ENCODE measurements around the gene BBOX1. TPM values are rescaled to one million over a fixed set of nuclear protein-coding genes. Genes with fewer than 3 reads are reported as not detected.

BBOX1 gene
- total and polyA plus RNA-seq, 12 donors = 0.25 TPM; not detected in 11

DNA sequence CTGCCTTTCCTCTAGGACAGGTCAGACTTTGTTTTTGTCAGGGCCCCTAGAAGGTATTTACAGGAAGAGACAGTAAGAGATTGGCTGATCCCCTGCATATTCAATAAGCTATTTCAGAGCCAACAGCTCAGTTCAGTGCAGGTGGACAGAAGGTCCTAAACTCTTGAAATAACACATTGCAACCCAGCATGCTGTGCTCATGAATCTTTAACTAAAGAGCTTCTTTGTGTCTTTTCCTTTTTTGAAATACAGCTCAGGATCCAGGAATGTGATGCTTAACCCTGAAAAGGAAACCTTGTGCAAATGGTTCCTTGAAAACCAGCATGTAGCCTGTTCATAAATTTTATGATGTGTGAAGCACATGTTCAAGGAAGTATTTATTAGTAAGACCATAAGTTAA lies 43.9 kb downstream of the BBOX1 start:
- ATAC-seq = no peak
- TF ChIP-seq, protein P1, sequence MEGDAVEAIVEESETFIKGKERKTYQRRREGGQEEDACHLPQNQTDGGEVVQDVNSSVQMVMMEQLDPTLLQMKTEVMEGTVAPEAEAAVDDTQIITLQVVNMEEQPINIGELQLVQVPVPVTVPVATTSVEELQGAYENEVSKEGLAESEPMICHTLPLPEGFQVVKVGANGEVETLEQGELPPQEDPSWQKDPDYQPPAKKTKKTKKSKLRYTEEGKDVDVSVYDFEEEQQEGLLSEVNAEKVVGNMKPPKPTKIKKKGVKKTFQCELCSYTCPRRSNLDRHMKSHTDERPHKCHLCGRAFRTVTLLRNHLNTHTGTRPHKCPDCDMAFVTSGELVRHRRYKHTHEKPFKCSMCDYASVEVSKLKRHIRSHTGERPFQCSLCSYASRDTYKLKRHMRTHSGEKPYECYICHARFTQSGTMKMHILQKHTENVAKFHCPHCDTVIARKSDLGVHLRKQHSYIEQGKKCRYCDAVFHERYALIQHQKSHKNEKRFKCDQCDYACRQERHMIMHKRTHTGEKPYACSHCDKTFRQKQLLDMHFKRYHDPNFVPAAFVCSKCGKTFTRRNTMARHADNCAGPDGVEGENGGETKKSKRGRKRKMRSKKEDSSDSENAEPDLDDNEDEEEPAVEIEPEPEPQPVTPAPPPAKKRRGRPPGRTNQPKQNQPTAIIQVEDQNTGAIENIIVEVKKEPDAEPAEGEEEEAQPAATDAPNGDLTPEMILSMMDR (IDR thresholded peaks at IDR 0.05) = no peak
- intact Hi-C loops (cut with DNase I) = no loop called here
- no peak for DNase-seq
- H3K36me3 ChIP-seq = no peaks in the 10 kb centered on the region
- no peaks in the 10 kb centered on the region for H3K27me3 ChIP-seq
- H3K4me1 ChIP-seq = no peaks in the 10 kb centered on the region
- H3K9me3 ChIP-seq = peaks cover 0 to 11% (median 0%) of the 10 kb centered on the region in 11 donors
- H3K27ac ChIP-seq = no peak overlapping the region
- no peak overlapping the region for H3K4me3 ChIP-seq

DNA sequence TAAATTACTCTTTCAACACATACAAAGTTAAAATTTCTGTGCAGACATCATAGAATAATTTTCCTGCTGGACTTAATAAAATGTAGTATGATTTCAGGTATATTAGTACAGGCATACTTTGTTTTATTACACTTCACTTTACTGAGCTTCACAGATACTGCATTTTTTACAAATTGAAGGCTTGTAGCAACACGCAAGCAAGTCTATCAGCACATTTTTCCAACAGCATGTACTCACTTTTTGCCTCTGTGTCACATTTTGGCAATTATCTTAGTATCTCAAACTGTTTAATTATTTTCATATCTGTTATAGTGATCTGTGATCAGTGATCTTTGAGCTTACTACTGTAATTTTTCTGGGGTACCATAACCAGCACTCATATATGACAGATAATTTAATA lies 44.5 kb downstream of the BBOX1 start:
- Histone ChIP-seq H3K27ac (no peak overlapping the region), H3K27me3 (no peaks in the 10 kb centered on the region), H3K4me1 (no peaks in the 10 kb centered on the region), H3K4me3 (no peak overlapping the region), H3K9me3 (peaks cover 0 to 17% (median 0%) of the 10 kb centered on the region in 11 donors), H3K36me3 (no peaks in the 10 kb centered on the region)
- DNase-seq = no peak
- intact Hi-C loops (cut with DNase I) = no loop called here
- ATAC-seq = no peak
- 81 to 89% methylated on average over 1 of the region's 1 CpG for WGBS, 2 donors
- TF ChIP-seq, protein P1 (IDR thresholded peaks at IDR 0.05) = no peak

DNA sequence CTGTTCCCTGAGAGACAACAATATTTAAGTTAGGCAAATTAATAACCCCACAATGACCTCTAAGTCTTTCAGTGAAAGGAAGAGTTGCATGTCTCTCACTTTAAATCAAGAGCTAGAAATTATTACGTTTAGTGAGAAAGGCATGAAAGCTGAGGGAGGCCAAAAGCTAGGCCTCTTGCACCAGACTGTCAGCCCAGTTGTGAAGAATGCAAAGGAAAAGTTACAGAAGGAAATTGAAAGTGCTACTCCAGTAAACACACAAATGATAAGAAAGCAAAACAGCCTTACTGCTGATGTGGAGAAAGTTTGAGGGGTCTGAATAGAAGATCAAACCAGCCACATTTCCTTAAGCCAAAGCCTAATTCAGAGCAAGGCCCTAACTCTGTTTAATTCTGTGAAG lies 45.0 kb downstream of the BBOX1 start:
- H3K36me3 ChIP-seq = no peaks in the 10 kb centered on the region
- peaks cover 0 to 22% (median 0%) of the 10 kb centered on the region in 11 donors for H3K9me3 ChIP-seq
- ATAC-seq (no peak), DNase-seq (no peak)
- intact Hi-C loops (cut with DNase I) = no loop called here
- WGBS, 2 donors = 0% methylated on average over 1 of the region's 1 CpG
- H3K4me1 ChIP-seq = no peaks in the 10 kb centered on the region
- H3K27ac ChIP-seq = no peak overlapping the region
- TF ChIP-seq, protein P1 (IDR thresholded peaks at IDR 0.05) = no peak
- H3K4me3 ChIP-seq = no peak overlapping the region
- no peaks in the 10 kb centered on the region for H3K27me3 ChIP-seq

DNA sequence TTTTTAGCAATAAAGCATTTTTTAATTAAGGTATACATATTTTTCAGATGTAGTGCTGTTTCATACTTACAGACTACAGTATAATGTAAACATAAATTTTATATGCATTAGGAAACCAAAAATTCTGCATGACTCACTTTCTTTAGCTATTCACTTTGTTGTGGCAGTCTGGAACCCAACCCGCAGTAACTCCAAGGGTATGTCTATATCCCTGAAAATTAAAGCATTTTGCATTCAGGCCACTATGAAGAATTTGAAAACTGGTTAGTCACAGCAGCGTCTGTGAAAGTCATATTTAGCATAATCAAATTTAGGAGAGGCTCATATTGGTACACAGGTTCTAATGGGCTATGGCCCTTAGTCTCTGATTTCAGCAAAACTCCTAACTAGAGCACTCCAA lies 46.8 kb downstream of the BBOX1 start:
- intact Hi-C loops (cut with DNase I) = no loop called here
- no peaks in the 10 kb centered on the region for H3K4me1 ChIP-seq
- no peaks in the 10 kb centered on the region for H3K36me3 ChIP-seq
- H3K27ac ChIP-seq = no peak overlapping the region
- no peak for ATAC-seq
- TF ChIP-seq, protein P1 (IDR thresholded peaks at IDR 0.05) = no peak
- no peak overlapping the region for H3K4me3 ChIP-seq
- 86 to 90% methylated on average over 2 of the region's 2 CpGs for WGBS, 2 donors
- H3K9me3 ChIP-seq = peaks cover 0 to 28% (median 0%) of the 10 kb centered on the region in 11 donors
- DNase-seq = no peak
- H3K27me3 ChIP-seq = no peaks in the 10 kb centered on the region

DNA sequence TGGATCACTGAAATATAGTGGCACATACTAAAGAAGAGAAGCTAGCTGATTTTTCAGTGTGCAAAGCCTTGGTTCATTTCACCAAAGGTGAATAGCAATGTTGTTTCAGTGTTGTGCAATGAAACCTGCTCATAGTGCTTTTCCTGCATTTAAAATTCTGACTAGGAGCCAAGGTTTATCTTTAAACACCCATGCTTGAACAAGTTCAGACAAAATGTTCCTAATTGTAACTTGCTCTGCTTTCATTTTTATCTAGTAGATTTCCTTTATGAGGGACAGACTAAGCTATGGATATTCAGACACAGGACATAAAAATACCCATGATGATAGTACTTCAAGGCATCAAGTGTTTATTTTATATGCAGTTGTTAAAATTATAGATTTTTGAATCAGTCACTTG lies 47.7 kb downstream of the BBOX1 start:
- Histone ChIP-seq H3K36me3 (no peaks in the 10 kb centered on the region), H3K9me3 (peaks cover 0 to 28% (median 0%) of the 10 kb centered on the region in 11 donors), H3K27ac (no peak overlapping the region), H3K4me3 (no peak overlapping the region), H3K27me3 (no peaks in the 10 kb centered on the region), H3K4me1 (no peaks in the 10 kb centered on the region)
- intact Hi-C loops (cut with DNase I) = no loop called here
- no peak for DNase-seq
- no peak for ATAC-seq
- TF ChIP-seq, protein P1 (IDR thresholded peaks at IDR 0.05) = no peak
